Measurements from ENCODE around the gene PHTF2.

DNA sequence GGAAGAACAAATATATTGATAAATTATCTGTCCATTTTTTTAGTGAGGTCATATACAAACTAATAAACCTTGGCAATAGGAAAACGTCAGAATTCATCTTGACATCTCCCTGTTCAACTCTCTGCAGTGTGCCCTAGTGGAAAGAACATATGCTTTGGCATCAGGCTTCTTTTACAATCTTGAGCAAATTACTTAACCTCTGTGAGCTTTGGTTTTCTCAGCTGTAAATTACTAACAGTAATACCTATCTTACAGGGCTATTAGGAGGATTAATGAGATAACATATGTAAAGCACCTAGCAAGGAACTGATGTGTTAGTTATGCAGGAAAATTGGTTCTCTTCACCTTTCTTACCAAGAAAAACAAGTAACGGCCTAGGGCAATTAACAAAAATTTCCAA is 161.8 kb downstream of the PHTF2 start:
- TF ChIP-seq, protein P1, sequence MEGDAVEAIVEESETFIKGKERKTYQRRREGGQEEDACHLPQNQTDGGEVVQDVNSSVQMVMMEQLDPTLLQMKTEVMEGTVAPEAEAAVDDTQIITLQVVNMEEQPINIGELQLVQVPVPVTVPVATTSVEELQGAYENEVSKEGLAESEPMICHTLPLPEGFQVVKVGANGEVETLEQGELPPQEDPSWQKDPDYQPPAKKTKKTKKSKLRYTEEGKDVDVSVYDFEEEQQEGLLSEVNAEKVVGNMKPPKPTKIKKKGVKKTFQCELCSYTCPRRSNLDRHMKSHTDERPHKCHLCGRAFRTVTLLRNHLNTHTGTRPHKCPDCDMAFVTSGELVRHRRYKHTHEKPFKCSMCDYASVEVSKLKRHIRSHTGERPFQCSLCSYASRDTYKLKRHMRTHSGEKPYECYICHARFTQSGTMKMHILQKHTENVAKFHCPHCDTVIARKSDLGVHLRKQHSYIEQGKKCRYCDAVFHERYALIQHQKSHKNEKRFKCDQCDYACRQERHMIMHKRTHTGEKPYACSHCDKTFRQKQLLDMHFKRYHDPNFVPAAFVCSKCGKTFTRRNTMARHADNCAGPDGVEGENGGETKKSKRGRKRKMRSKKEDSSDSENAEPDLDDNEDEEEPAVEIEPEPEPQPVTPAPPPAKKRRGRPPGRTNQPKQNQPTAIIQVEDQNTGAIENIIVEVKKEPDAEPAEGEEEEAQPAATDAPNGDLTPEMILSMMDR (IDR thresholded peaks at IDR 0.05) = no peak
- no peak for TF ChIP-seq POLR2A (IDR thresholded peaks at IDR 0.05)
